Measurements from ENCODE around the gene PTCD2.

DNA sequence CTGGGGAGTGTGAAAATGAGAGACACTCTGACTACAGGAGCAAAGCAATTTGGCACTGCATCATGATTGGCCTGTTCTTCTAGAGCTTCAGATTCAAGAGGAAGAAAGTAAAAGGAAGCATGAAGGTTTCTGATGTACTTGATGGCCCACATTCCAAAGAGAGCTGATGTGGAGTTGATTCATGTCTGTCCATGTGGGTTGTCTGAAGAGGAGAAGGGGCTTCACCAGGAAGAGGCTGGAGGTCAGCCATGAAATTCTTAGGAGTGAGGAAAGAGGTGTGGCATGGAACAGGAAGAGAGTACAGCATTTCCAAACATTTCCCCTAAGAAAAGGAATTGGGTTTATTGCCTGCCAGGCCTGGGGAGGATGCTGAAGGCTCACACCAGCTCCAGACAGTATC lies 70.7 kb downstream of the PTCD2 start:
- TF ChIP-seq POLR2A (IDR thresholded peaks at IDR 0.05; ENCODE audit: low read depth, low read length) = no peak
- TF ChIP-seq POU2F2 (IDR thresholded peaks at IDR 0.05; ENCODE audit: low read depth, low read length) = no peak
- TF ChIP-seq POLR2AphosphoS5 (IDR thresholded peaks at IDR 0.05; ENCODE audit: low read depth, low read length) = no peak
- TF ChIP-seq TAF1 (IDR thresholded peaks at IDR 0.05; ENCODE audit: low read depth, low read length) = no peak
- TF ChIP-seq PAX5 (IDR thresholded peaks at IDR 0.05; ENCODE audit: insufficient read depth, low read length, severe bottlenecking) = no peak
- TF ChIP-seq SPI1 (IDR thresholded peaks at IDR 0.05; ENCODE audit: low read depth, low read length) = no peak

Data from GM12891 (cell line).